Urinary bladder (tissue), 4 donors: ENCODE measurements around the gene KCNJ4. TPM values are rescaled to one million over a fixed set of nuclear protein-coding genes. Genes with fewer than 3 reads are reported as not detected.

Source experiments
- DNase-seq: peaks from one replicate; pipeline ENCODE4 v3.0.0-alpha.2; 2015; ENCODE audit errors: extremely low spot score
- H3K27ac ChIP-seq: one replicate; pipeline ENCODE4 v1.5.1; 2013; ENCODE audit warnings: low read depth, mild to moderate bottlenecking, moderate library complexity
- H3K36me3 ChIP-seq: one replicate; pipeline ENCODE4 v1.6.1; 2013; ENCODE audit warnings: mild to moderate bottlenecking, moderate library complexity; ENCODE audit not compliant: insufficient read depth
- H3K4me1 ChIP-seq: one replicate; pipeline ENCODE4 v1.6.1; 2013; ENCODE audit warnings: mild to moderate bottlenecking, moderate library complexity; ENCODE audit not compliant: insufficient read depth
- H3K4me3 ChIP-seq: one replicate; pipeline ENCODE4 v1.5.1; 2013; ENCODE audit warnings: low read depth, low read length
- WGBS: extraction: QIAGEN DNeasy Blood & Tissue Kit; methylation state at CpG from one replicate; pipeline ENCODE4 v1.1.7; 2013; 5-methylcytosine and 5-hydroxymethylcytosine counted together
- polyA plus RNA-seq: library from polyadenylated mRNA; stranded (reverse); fragments of 200-250 nt; gene quantifications from one replicate; pipeline ENCODE4 v1.2.3, GENCODE V29; 2013
- total RNA-seq: library from RNA; depleted of rRNA; stranded (reverse); fragments of >200 nt; gene quantifications from one replicate; pipeline ENCODE4 v1.2.3, GENCODE V29; 2014
- donor health status: healthy with polysubstance abuse.
- donor health status: healthy.

Gene KCNJ4
- total and polyA plus RNA-seq, 2 donors = not detected

DNA sequence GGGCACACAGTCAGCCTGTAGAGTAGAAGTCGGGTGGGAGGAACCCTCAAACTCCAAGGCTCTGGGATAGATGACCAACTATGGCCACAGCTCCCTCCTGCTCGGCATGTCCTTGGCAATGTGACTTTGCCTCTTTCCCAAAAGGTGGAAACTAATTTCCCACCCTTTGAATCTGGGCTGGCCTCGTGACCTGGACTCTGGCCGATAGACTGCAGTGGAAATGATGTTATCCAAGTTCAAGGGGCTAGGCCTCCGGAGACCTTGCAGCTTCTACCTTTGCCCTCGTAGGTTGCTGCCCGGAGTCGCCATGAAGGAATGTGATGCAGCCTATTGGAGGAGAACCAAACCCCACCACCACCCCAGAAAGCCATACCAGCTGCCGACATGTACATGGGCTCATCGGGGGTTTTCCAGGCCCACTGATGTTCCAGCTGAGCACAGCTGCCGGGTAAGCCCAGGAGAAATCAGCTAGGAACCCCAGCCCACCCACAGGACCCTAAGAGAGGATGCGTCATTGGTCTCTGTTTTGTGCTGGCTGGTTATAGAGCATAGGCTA lies 30.4 kb downstream of the KCNJ4 start:
- Histone ChIP-seq H3K36me3 (no peaks in the 10 kb centered on the region), H3K4me1 (no peaks in the 10 kb centered on the region), H3K4me3 (no peak overlapping the region), H3K27ac (no peak overlapping the region)
- 86% methylated on average over 12 of the region's 12 CpGs for WGBS
- DNase-seq = no peak

DNA sequence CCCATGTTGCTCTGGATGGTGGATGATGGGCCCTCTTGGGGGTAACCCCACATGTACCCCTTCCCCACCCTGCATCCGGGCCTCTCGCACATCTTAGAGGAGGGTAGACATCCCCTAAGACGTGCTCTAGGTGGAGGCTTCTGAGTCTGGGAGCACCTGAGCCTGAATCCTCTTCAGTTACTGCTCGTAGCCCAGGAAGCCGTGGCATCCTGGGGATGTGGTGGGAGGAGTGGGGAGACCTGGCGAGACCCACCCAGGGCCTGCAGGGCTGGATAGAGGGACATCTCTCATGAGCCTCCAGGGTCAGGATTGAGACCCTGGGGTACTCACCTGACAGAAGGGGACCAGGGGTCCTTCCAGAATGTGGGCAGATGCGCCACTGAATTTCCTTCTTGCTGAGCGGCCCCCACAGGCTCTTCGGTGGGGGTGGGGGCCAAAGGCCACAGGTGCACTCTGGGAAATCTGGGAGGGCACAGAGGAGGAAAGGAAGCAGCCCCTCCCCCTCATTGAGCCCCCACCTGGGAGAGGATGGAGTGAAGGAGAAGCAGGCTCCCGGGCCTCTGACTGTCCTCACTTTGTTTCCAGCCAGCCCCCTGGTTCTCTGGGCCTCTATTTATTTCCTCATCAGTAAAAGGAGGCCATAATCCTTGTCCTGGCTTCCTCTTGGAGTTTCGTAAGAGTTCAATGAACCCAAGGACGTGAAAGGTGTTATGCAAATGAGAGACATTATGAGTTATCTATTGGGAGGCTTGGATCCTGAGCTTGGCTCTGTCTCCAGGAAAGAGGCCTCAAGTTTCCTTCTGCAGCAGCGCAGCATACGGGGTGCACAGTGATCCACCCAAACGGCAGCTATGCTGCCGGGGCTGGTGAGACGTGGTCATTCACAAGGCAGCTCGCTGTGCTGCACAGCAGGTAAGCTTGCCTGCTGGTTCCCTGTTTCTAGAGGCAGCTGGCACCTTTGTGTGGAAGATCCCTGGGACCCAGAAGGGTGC lies 31.2 kb downstream of the KCNJ4 start:
- Histone ChIP-seq H3K27ac (no peak overlapping the region), H3K36me3 (no peaks in the 10 kb centered on the region), H3K4me1 (no peaks in the 10 kb centered on the region), H3K4me3 (no peak overlapping the region)
- DNase-seq = no peak
- WGBS = 84% methylated on average over 18 of the region's 18 CpGs

DNA sequence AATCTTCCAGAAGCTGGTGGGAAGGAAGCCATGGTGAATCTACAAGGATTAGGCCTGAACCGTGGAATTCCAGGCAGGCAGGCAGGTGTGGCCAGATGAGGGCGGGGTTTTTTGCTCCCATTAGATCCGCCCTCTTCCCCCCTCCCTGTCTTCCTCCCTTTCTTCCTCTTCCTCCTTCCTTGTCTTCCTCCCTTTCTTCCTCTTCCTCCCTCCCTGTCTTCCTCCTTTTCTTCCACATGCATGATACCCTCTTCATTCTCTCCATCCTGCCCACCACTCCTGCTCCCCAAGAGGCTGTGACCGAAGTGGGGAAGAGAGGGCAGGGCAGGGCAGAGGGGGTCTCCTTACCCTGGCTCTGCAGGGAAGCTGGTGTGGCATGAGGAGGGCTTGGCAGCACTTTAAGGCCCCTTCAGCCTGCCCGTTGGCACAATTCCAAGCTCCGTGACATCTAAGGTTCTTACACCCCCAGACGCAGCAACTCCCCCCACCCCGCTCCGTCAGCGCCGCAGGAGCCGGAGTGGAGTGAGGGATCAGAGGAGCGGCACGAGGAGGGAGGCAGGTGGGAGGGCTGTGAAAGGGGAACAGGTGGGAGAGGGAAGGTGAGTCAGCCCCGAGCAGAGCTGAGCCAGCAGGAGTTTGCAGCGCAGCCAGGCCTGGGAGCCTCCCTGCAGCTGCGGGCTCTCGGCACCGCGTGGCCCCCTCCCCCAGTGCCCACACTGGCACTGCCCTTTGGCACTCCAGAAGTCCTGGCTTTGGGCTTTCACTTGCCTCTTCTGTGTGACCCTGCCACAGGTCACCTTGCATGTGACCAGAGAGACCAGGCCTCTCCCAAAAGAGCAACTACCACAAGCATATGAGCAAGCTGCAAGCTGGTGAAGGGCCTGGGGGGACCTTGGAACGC lies 32.1 kb downstream of the KCNJ4 start:
- Histone ChIP-seq H3K4me1 (no peaks in the 10 kb centered on the region), H3K4me3 (no peak overlapping the region), H3K27ac (no peak overlapping the region), H3K36me3 (no peaks in the 10 kb centered on the region)
- 76% methylated on average over 21 of the region's 21 CpGs for WGBS
- DNase-seq = no peak

DNA sequence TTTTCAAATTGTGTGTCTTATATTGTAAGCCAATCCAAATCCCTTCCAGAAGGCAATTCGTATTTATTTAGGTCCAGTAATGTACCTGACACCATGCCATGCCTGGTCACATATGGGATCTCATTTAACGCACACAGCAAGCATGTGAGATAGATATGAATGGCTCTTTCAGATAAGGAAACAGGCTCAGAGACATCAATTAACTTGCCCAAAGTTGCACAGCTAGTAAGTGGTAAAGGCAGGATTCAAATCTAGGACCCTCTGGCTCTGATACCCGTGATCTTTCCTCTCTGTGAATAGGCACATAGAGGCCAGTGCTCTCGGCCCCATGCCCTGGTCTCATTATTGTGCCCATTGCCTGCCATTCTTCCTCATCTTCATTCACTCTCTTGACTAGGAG lies 34.3 kb downstream of the KCNJ4 start:
- Histone ChIP-seq H3K4me1 (no peaks in the 10 kb centered on the region), H3K4me3 (no peak overlapping the region), H3K27ac (no peak overlapping the region), H3K36me3 (no peaks in the 10 kb centered on the region)
- DNase-seq = no peak
- 94% methylated on average over 4 of the region's 4 CpGs for WGBS

GRCh38 chr22:38419858-38420160 lies 35.2 kb downstream of the KCNJ4 start:
- no peaks in the 10 kb centered on the region for H3K4me1 ChIP-seq
- no peak overlapping the region for H3K4me3 ChIP-seq
- no peak for DNase-seq
- H3K27ac ChIP-seq = no peak overlapping the region
- WGBS = 76% methylated on average over 8 of the region's 8 CpGs
- no peaks in the 10 kb centered on the region for H3K36me3 ChIP-seq

DNA sequence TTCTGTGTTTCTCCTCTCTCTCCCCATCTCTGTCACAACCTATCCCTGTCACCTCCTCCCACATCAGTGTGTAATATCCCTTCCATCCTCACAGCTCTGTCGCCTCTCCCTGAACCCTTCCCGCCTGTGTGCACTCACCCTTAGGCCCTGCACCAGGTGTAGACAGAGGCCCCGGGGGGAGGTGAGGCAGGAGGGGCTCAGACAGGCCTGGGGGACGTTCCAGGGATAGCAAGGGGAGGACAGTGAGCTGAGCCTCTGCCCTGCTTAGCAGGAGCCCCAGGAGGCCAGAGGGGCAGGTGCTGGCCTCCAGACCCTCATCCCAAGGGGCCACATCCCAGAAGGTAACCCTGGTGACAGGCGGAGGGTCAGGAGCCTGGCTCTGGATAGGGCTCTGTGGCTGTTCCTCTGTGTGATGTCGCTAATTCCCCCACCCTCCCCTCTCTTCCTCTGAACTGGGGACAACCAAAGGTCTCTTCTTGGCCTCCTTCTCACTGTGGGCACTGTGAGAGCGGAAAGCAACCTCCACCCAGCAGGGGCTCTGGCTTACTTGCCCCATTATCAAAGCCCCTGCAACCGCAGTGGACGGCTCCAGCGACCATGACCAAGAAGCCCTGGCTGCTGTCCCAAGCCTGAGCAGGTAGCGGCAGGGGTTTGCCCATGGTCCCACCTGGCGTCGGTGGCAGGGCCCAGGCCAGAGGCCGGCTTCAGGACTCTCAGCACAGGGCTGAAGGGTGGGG lies 35.7 kb downstream of the KCNJ4 start:
- Histone ChIP-seq H3K4me1 (no peaks in the 10 kb centered on the region), H3K36me3 (no peaks in the 10 kb centered on the region), H3K4me3 (no peak overlapping the region), H3K27ac (no peak overlapping the region)
- no peak for DNase-seq
- WGBS = 85% methylated on average over 14 of the region's 14 CpGs

DNA sequence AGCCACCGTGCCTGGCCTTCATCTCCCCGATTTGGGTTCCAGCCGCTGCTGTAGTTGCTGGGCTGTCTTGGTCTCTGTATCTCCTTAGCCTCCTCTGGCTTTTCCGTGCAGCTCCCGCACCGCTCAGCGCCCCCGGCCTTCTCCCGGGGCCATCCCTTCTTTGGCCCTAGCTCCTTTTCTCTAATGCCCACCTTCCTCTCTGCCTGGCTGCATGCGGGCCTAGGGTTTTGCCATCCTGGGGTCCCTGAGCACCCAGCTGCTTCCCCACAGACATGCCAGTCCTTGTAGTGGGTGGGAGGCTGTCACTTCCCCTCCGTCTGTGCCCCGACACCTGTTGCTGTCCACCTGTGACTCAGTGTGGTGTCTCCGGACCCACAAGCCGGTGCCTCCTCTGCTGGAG lies 36.4 kb downstream of the KCNJ4 start:
- 89% methylated on average over 14 of the region's 14 CpGs for WGBS

GRCh38 chr22:38417252-38418060 lies 37.5 kb downstream of the KCNJ4 start:
- no peaks in the 10 kb centered on the region for H3K36me3 ChIP-seq
- H3K4me3 ChIP-seq = no peak overlapping the region
- DNase-seq = no peak
- 79% methylated on average over 16 of the region's 16 CpGs for WGBS
- H3K27ac ChIP-seq = no peak overlapping the region
- H3K4me1 ChIP-seq = no peaks in the 10 kb centered on the region

More for the DNA sequence above, 36.4 kb downstream of the KCNJ4 start:
- H3K4me3 ChIP-seq = no peak overlapping the region
- H3K36me3 ChIP-seq = no peaks in the 10 kb centered on the region
- H3K4me1 ChIP-seq = no peaks in the 10 kb centered on the region
- H3K27ac ChIP-seq = no peak overlapping the region
- no peak for DNase-seq

GRCh38 chr22:38416621-38417251 lies 38.3 kb downstream of the KCNJ4 start:
- Histone ChIP-seq H3K4me3 (no peak overlapping the region), H3K27ac (no peak overlapping the region), H3K36me3 (no peaks in the 10 kb centered on the region), H3K4me1 (no peaks in the 10 kb centered on the region)
- WGBS = 87% methylated on average over 18 of the region's 18 CpGs
- DNase-seq = no peak

GRCh38 chr22:38415561-38416321 lies 39.3 kb downstream of the KCNJ4 start:
- 81% methylated on average over 22 of the region's 22 CpGs for WGBS
- Histone ChIP-seq H3K27ac (no peak overlapping the region), H3K4me1 (no peaks in the 10 kb centered on the region), H3K4me3 (no peak overlapping the region), H3K36me3 (no peaks in the 10 kb centered on the region)
- no peak for DNase-seq

GRCh38 chr22:38415046-38415445 lies 40.0 kb downstream of the KCNJ4 start:
- WGBS = 78% methylated on average over 12 of the region's 12 CpGs
- H3K27ac ChIP-seq = no peak overlapping the region
- DNase-seq = no peak
- no peaks in the 10 kb centered on the region for H3K4me1 ChIP-seq
- H3K36me3 ChIP-seq = no peaks in the 10 kb centered on the region
- no peak overlapping the region for H3K4me3 ChIP-seq

- Histone ChIP-seq H3K36me3 (no peaks in the 10 kb centered on the region), H3K4me1 (no peaks in the 10 kb centered on the region), H3K27ac (no peak overlapping the region), H3K4me3 (no peak overlapping the region)
- 87% methylated on average over 7 of the region's 7 CpGs for WGBS
- DNase-seq = no peak
Measured at GRCh38 chr22:38414009-38414395, 41.0 kb downstream of the KCNJ4 start.
